GM15510 (cell line): Measurements from ENCODE around the gene KLHL29.

Source experiments
- POLR2A ChIP-seq: IDR thresholded peaks from 3 replicates; pipeline ENCODE4 v1.6.1; 2011; ENCODE audit warnings: borderline replicate concordance; ENCODE audit not compliant: insufficient read length; ENCODE audit errors: extremely low read depth

Gene KLHL29

GRCh38 chr2:23513872-23514793, 129.2 kb downstream of the KLHL29 start:
- no peak for TF ChIP-seq POLR2A

DNA sequence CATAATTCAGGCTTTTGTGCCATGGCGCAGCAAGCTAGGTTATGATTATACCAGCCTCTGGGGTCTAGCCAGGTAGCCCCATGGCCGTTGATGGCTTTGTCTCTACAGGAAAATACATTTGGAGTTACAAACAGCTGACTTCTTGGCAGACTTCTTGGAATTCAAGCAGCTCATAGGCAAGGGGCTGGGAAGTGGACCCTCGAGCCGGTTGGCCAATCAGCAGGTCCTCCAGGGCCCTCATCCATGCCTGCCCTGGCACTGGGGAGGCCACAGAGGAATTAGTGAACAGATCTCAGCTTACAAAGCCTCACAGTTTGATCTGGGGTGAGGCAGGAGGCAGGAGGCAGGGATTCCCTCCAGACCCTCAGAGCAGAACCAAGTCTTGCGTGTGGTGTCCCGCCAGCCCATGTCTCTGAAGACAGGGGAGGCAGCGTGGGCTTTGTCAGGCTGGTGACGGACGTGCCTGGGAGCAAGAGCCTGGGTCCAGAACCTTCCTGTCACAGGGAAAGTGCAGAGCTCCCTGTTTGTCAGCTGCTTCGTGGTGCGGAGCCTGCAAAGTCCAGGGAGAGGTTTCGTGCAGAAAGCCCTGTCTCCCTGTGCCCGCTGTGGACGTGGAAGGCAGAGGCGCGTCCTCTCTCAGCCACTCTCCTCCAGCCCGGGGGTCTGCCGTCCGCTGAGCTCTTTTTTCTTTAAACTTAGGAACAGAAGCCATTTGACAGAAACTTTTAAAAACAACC, 131.7 kb downstream of the KLHL29 start:
- no peak for TF ChIP-seq POLR2A

- no peak for TF ChIP-seq POLR2A
Measured at GRCh38 chr2:23518481-23519333, 133.7 kb downstream of the KLHL29 start.

GRCh38 chr2:23519334-23519651, 134.3 kb downstream of the KLHL29 start:
- no peak for TF ChIP-seq POLR2A

- no peak for TF ChIP-seq POLR2A
Measured at GRCh38 chr2:23520256-23520655, 135.3 kb downstream of the KLHL29 start.

- no peak for TF ChIP-seq POLR2A
Measured at GRCh38 chr2:23521060-23521459, 136.1 kb downstream of the KLHL29 start.

- TF ChIP-seq POLR2A = no peak
Measured at GRCh38 chr2:23522726-23523372, 137.9 kb downstream of the KLHL29 start.

- TF ChIP-seq POLR2A = no peak
Measured at GRCh38 chr2:23523373-23524260, 138.6 kb downstream of the KLHL29 start.

DNA sequence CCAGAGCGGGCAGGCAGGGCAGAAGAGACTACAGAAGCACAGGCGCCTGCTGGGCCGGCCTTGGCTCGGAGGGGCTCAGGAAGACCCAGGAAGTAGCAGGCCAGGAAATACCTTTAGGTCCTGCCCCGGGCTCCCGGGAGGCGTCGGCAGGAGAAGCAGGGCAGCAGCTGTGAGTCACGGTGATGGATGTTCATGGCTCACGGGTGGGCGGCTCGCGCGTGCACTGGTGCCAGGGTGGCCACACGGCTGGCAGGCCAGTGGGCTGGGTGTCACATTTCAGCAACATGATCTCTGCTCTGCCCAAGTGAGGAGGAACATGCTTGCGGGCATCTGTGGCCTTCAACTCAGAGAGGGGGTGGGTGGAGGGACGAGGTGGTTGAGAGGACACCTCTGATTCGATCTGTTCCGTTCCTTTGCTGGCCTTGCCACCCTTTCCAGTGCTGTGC, 139.3 kb downstream of the KLHL29 start:
- no peak for TF ChIP-seq POLR2A

DNA sequence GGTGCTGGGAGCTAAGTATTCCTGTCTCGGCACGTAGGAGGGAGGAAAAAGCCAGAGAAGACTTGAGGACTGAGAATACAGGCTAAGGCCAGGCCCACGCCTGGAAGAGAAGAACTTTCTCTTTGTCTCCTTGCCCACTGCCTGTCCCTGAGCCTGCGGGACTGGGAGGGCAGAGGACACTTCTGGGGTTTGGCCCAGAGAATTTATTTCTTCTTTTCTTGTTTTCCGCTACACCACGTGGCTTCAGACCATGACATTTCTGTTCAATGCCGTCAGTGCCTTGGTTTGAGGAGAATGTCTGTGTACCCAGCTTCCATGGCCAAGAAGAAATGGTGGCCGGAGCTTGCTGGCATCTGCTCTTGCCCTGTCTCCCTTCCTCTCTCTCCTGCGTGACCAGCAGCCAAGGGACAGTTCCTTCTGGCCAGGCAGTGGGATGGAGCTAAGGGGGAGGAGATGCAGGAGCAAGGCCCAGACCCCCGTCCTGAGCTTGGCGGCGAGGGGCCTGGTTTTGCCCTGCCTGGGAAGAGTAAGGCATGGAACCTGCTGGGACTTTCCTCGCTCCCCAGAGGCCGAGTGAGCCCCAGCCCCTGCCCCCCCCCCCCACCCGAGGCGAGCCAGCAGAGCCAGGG, 140.3 kb downstream of the KLHL29 start:
- TF ChIP-seq POLR2A = no peak

DNA sequence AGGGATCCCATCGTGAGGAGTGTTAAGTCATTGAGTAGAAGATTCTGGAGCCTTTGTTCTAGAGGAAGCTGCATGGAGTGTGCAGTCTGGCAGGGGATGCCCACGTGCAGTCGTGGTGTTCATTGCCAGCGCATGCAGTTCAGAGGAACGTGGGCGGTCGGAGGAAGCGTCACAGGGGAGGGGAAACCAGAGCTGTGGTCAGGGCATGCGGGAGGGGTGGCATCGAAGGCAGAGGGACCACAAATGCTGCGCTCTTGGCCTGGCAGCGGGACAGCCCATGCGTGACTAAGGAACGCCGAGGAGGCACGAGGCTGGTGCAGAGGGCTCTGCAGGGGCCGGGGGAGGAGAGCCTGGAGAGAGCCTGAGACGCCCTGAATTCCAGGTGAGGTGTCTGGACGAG, 141.1 kb downstream of the KLHL29 start:
- no peak for TF ChIP-seq POLR2A

DNA sequence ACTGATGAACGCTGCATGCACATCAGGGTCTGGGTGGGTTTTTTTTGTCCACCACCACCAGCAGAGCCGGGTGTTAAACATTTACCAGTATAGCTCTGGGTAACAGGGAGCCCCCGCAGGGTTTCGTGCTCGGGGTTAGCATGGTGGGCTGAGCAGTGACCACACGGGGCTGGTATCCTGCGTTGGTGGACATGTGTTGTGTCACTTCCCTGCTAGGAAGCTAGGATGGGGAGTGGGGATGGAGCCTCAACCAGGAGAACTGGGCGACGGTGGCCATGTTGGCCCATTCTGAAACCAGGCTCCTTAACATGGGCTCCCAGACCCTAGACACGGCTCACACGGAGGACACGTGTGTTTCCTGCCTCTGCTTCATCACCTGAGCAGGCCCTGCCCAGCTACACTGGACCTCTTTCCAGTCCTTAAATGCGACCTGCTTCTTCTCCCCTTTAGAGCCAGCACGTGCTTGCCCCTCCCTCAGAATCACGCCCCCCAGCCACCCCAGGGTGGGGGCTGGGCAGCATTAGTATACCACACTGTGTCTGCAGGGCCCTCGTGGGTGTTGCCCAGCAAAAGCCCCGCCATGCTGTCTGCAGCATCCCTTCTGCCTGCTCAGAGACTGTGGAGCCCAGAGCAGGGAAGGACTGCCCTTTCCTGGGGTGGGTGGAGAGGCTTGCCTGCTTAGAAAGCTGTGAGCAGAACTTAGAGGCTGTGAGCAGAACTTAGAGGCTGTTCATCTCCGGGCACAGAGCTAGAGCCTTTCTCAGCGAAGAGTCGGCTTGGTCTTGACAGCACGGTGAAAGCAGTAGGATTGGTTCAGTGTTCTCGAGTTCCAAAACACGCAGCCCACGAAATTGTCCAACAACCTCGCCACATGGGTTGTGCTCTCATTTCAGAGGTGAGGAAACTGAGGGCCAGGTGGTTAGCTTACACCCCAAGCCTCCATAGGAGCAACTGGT, 142.1 kb downstream of the KLHL29 start:
- TF ChIP-seq POLR2A = no peak
